Measurements from ENCODE around the gene DPEP3. TPM values are rescaled to one million over a fixed set of nuclear protein-coding genes. Genes with fewer than 3 reads are reported as not detected.

DPEP3 gene
- polyA plus RNA-seq, 3 donors, result 0.20 to 1.8 (median 0.25) TPM

GRCh38 chr16:67990018-67990386 is 9.7 kb upstream of the DPEP3 start:
- 100% methylated on average over 1 of the region's 6 CpGs for WGBS (ENCODE audit: insufficient coverage)
- no peaks in the 10 kb centered on the region for H3K9me3 Mint-ChIP-seq
- Histone ChIP-seq H4K20me1 (ENCODE audit: insufficient read depth, low read length) (peaks cover 36% of the 10 kb centered on the region), H3K36me3 (replicated peaks in 1 of 2; ENCODE audit: control insufficient read depth in 1 of 2, insufficient read depth in 2 of 2, low read length in 2 of 2) (peaks cover 22 to 34% of the 10 kb centered on the region in 2 donors), H2AFZ (ENCODE audit: insufficient read depth, low read depth, low read length, poor library complexity, severe bottlenecking) (no peak overlapping the region), H3K27me3 (ENCODE audit: control insufficient read depth in 2 of 2, insufficient read depth in 2 of 2, low read length in 2 of 2) (no peaks in the 10 kb centered on the region), H3K27ac (ENCODE audit: low read depth in 1 of 2, low read length in 2 of 2) (no peak overlapping the region), H3K9ac (ENCODE audit: insufficient read depth, low read length, poor library complexity, severe bottlenecking) (no peak overlapping the region), H3K4me2 (replicated peaks; ENCODE audit: extremely low read depth, low read length, poor library complexity, severe bottlenecking) (no peak overlapping the region), H3K4me1 (ENCODE audit: control insufficient read depth in 1 of 2, insufficient read depth in 2 of 2, low read length in 2 of 2) (peaks cover 42 to 46% of the 10 kb centered on the region in 2 donors), H3K9me3 (replicated peaks in 1 of 2; ENCODE audit: control insufficient read depth in 1 of 2, insufficient read depth in 1 of 2, low read length in 2 of 2) (no peaks in the 10 kb centered on the region), H3K79me2 (ENCODE audit: insufficient read depth, low read length) (peaks cover 13% of the 10 kb centered on the region), H3K4me3 (replicated peaks in 1 of 3; ENCODE audit: low read depth in 2 of 3, low read length in 3 of 3) (no peak overlapping the region)
- peaks cover 53% of the 10 kb centered on the region for H3K4me1 Mint-ChIP-seq
- peaks cover 24 to 34% of the 10 kb centered on the region in 2 donors for H3K36me3 Mint-ChIP-seq
- H3K27me3 Mint-ChIP-seq (ENCODE audit: low read depth in 3 of 3), result no peaks in the 10 kb centered on the region
- intact Hi-C loops (cut with micrococcal nuclease), result no loop called here
- DNase-seq, result no peak
- TF ChIP-seq, protein P1, sequence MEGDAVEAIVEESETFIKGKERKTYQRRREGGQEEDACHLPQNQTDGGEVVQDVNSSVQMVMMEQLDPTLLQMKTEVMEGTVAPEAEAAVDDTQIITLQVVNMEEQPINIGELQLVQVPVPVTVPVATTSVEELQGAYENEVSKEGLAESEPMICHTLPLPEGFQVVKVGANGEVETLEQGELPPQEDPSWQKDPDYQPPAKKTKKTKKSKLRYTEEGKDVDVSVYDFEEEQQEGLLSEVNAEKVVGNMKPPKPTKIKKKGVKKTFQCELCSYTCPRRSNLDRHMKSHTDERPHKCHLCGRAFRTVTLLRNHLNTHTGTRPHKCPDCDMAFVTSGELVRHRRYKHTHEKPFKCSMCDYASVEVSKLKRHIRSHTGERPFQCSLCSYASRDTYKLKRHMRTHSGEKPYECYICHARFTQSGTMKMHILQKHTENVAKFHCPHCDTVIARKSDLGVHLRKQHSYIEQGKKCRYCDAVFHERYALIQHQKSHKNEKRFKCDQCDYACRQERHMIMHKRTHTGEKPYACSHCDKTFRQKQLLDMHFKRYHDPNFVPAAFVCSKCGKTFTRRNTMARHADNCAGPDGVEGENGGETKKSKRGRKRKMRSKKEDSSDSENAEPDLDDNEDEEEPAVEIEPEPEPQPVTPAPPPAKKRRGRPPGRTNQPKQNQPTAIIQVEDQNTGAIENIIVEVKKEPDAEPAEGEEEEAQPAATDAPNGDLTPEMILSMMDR (IDR thresholded peaks at IDR 0.05), result no peak
- no peak overlapping the region for H3K4me3 Mint-ChIP-seq
- H3K27ac Mint-ChIP-seq, result peak overlapping the region in 1 of 7 donors; percentile 65

- H4K20me1 ChIP-seq (ENCODE audit: insufficient read depth, low read length), result peaks cover 36% of the 10 kb centered on the region
- H3K27me3 ChIP-seq (ENCODE audit: control insufficient read depth in 2 of 2, insufficient read depth in 2 of 2, low read length in 2 of 2), result no peaks in the 10 kb centered on the region
- peaks cover 24 to 30% of the 10 kb centered on the region in 2 donors for H3K36me3 Mint-ChIP-seq
- peak overlapping the region in 2 of 7 donors; percentile 5 to 65 for H3K27ac Mint-ChIP-seq
- H3K4me2 ChIP-seq (replicated peaks; ENCODE audit: extremely low read depth, low read length, poor library complexity, severe bottlenecking), result no peak overlapping the region
- H2AFZ ChIP-seq (ENCODE audit: insufficient read depth, low read depth, low read length, poor library complexity, severe bottlenecking), result no peak overlapping the region
- H3K27ac ChIP-seq (ENCODE audit: low read depth in 1 of 2, low read length in 2 of 2), result no peak overlapping the region
- no peaks in the 10 kb centered on the region for H3K9me3 Mint-ChIP-seq
- H3K36me3 ChIP-seq (replicated peaks in 1 of 2; ENCODE audit: control insufficient read depth in 1 of 2, insufficient read depth in 2 of 2, low read length in 2 of 2), result peaks cover 22 to 34% of the 10 kb centered on the region in 2 donors
- intact Hi-C loops (cut with micrococcal nuclease), result no loop called here
- TF ChIP-seq, protein P1 (IDR thresholded peaks at IDR 0.05), result no peak
- H3K4me1 ChIP-seq (ENCODE audit: control insufficient read depth in 1 of 2, insufficient read depth in 2 of 2, low read length in 2 of 2), result peaks cover 42 to 46% of the 10 kb centered on the region in 2 donors
- DNase-seq, result no peak
- no peaks in the 10 kb centered on the region for H3K9me3 ChIP-seq (replicated peaks in 1 of 2; ENCODE audit: control insufficient read depth in 1 of 2, insufficient read depth in 1 of 2, low read length in 2 of 2)
- no peaks in the 10 kb centered on the region for H3K27me3 Mint-ChIP-seq (ENCODE audit: low read depth in 3 of 3)
- peaks cover 53% of the 10 kb centered on the region for H3K4me1 Mint-ChIP-seq
- no peak overlapping the region for H3K9ac ChIP-seq (ENCODE audit: insufficient read depth, low read length, poor library complexity, severe bottlenecking)
- H3K4me3 Mint-ChIP-seq, result no peak overlapping the region
- H3K79me2 ChIP-seq (ENCODE audit: insufficient read depth, low read length), result peaks cover 13% of the 10 kb centered on the region
- no peak overlapping the region for H3K4me3 ChIP-seq (replicated peaks in 1 of 3; ENCODE audit: low read depth in 2 of 3, low read length in 3 of 3)
- 90% methylated on average over 6 of the region's 8 CpGs for WGBS (ENCODE audit: insufficient coverage)
Measured at GRCh38 chr16:67989322-67990017, 9.2 kb upstream of the DPEP3 start.

Measured in CD14-positive monocyte (primary cell).